T-cell (primary cell): ENCODE measurements around the gene WSB1. TPM values are rescaled to one million over a fixed set of nuclear protein-coding genes. Genes with fewer than 3 reads are reported as not detected.
A peak's percentile ranks its signal among the peaks of the same experiment; 100 is the strongest.

Experiments used
- ATAC-seq, 4 experiments: fragments of 200-7000 bp in 3 of 4; fragments of 150-1000 bp in 1 of 4; cut with Tn5 transposase; replicated peaks in 1 of 4; 1 replicate in 3 of 4; 2 replicates in 1 of 4; pipeline ENCODE4 v1.10.0; 2021; ENCODE audit warnings: moderate library complexity in 3 of 4, mild to moderate bottlenecking in 2 of 4, moderate number of reproducible peaks in 1 of 4
- CTCF ChIA-PET, 2 donors: fragments of 300-600 bp; sonication (Branson Sonifier 250); formaldehyde crosslinking; loops; one replicate each; lab custom pipeline; 2022; ENCODE audit warnings: antibody characterized with exemption in 2 of 2; lab: Charles Lee
- POLR2A ChIA-PET, 2 donors: fragments of 300-600 bp; sonication (Branson Sonifier 250); formaldehyde crosslinking; loops; one replicate each; lab custom pipeline; 2022; ENCODE audit warnings: antibody characterized with exemption in 2 of 2; lab: Charles Lee
- DNase-seq, 35 experiments: peaks; one replicate each; pipeline versions ENCODE4 v3.0.0 to v3.0.0-alpha.2; 2013 to 2023
- H3K27ac ChIP-seq: one replicate; pipeline ENCODE4 v1.5.1; 2013; ENCODE audit warnings: low read length
- H3K27me3 ChIP-seq, 2 experiments: replicated peaks in 1 of 2; 1 replicate in 1 of 2; 2 replicates in 1 of 2; pipeline versions ENCODE4 v1.6.1 to v1.7.0; 2013; ENCODE audit warnings: low read length in 1 of 2, mixed read lengths in 1 of 2; ENCODE audit not compliant: control insufficient read depth in 2 of 2, insufficient read depth in 2 of 2; ENCODE audit errors: extremely low read depth in 1 of 2
- H3K36me3 ChIP-seq, 2 donors: 1 replicate in 1 of 2; 2 replicates in 1 of 2; pipeline versions ENCODE4 v1.6.1 to v1.7.0; 2013; ENCODE audit warnings: low read length in 1 of 2; ENCODE audit not compliant: control insufficient read depth in 2 of 2, insufficient read depth in 1 of 2; ENCODE audit errors: extremely low read depth in 1 of 2
- H3K4me1 ChIP-seq, 2 experiments: 1 replicate in 1 of 2; 2 replicates in 1 of 2; pipeline versions ENCODE4 v1.6.1 to v1.7.0; 2013; ENCODE audit warnings: low read length in 2 of 2, mixed read lengths in 1 of 2; ENCODE audit not compliant: insufficient read depth in 2 of 2, control insufficient read depth in 1 of 2; ENCODE audit errors: extremely low read depth in 1 of 2
- H3K4me3 ChIP-seq, 2 donors: 1 replicate in 1 of 2; 2 replicates in 1 of 2; pipeline versions ENCODE4 v1.5.1 to v1.7.0; 2013; ENCODE audit warnings: mild to moderate bottlenecking in 2 of 2, low read length in 1 of 2, moderate library complexity in 1 of 2; ENCODE audit not compliant: control insufficient read depth in 1 of 2; ENCODE audit errors: extremely low read depth in 1 of 2
- H3K9me3 ChIP-seq: 2 replicates; pipeline ENCODE4 v1.7.0; 2013
- H3K27ac Mint-ChIP-seq, 2 donors: one replicate each; pipeline ENCODE4 v1.8.0; 2020 to 2021; ENCODE audit warnings: mild to moderate bottlenecking in 2 of 2, mixed read lengths in 2 of 2
- H3K27me3 Mint-ChIP-seq, 2 donors: one replicate each; pipeline ENCODE4 v1.8.0; 2021 to 2022; ENCODE audit warnings: mixed read lengths in 2 of 2
- H3K36me3 Mint-ChIP-seq: one replicate; pipeline ENCODE4 v1.8.0; 2021; ENCODE audit warnings: mixed read lengths
- H3K4me1 Mint-ChIP-seq, 3 donors: one replicate each; pipeline ENCODE4 v1.8.0; 2020 to 2022; ENCODE audit warnings: mixed read lengths in 3 of 3, mild to moderate bottlenecking in 1 of 3
- H3K4me3 Mint-ChIP-seq, 3 donors: one replicate each; pipeline ENCODE4 v1.8.0; 2020 to 2022; ENCODE audit warnings: mild to moderate bottlenecking in 3 of 3, mixed read lengths in 3 of 3, moderate library complexity in 3 of 3
- H3K9me3 Mint-ChIP-seq, 3 donors: one replicate each; pipeline ENCODE4 v1.8.0; 2020 to 2022; ENCODE audit warnings: mixed read lengths in 3 of 3
- WGBS: methylation state at CpG from one replicate; pipeline ENCODE4 v1.1.5; 2013; ENCODE audit warnings: missing lambda C conversion rate; ENCODE audit not compliant: insufficient coverage; 5-methylcytosine and 5-hydroxymethylcytosine counted together
- total RNA-seq, 35 experiments: library from RNA in 6 of 35; stranded (reverse) in 6 of 35; fragments of 120-200 nt in 1 of 35; gene quantifications; one replicate each; pipeline versions ENCODE4 v1.2.1 to v1.2.4 and lab custom pipeline; 2013 to 2026

WSB1 gene
- total RNA-seq (100 to 1,000 TPM; 103 to 142 (median 115) TPM), total RNA-seq (lab: John Stamatoyannopoulos, UW) (92.4 to 431 (median 182) reads per million in 29 experiments)
- total RNA-seq (2013), result 101 TPM

- under 1% methylated on average over 66 of the region's 66 CpGs for WGBS
- ChIA-PET CTCF (interaction anchor here in 1 of 2 donors (0.5 to 3.7 kb wide), 5 partner anchors 9 to 305 kb away, joined by 3 to 11 read pairs (median 6); no protein-coding TSS in a partner anchor), POLR2A (interaction anchor here (0.6 to 1.8 kb wide), 12 partner anchors 10 to 777 kb away, joined by 3 to 7 read pairs (median 4); no protein-coding TSS in a partner anchor)
- H3K4me1 Mint-ChIP-seq, result peaks cover 48 to 49% (median 48%) of the 10 kb centered on the region in 3 donors
- no peaks in the 10 kb centered on the region for H3K27me3 ChIP-seq
- DNase-seq (peak; percentile 80 to 96 (median 91)), ATAC-seq (peak; percentile 89 to 94 (median 92))
- peaks cover 8 to 30% of the 10 kb centered on the region in 2 experiments for H3K4me1 ChIP-seq
- no peaks in the 10 kb centered on the region for H3K9me3 ChIP-seq
- H3K36me3 ChIP-seq, result no peaks in the 10 kb centered on the region
- H3K4me3 ChIP-seq, result peak within 1 kb of the TSS; percentile 94 to 95
- H3K27ac Mint-ChIP-seq, result peak within 1 kb of the TSS; percentile 98 to 99
- H3K4me3 Mint-ChIP-seq, result peak within 1 kb of the TSS; percentile 98 to 100 (median 100)
- no peaks in the 10 kb centered on the region for H3K9me3 Mint-ChIP-seq
- no peaks in the 10 kb centered on the region for H3K27me3 Mint-ChIP-seq
- no peaks in the 10 kb centered on the region for H3K36me3 Mint-ChIP-seq
- H3K27ac ChIP-seq, result peak within 1 kb of the TSS; percentile 99
Measured at GRCh38 chr17:27293898-27294688, at the start of gene WSB1. Gene WSB1 (plus strand): TSS chr17:27294114. CDS start chr17:27294396, 282 bp downstream.

- peaks cover 7 to 13% of the 10 kb centered on the region in 2 donors for H3K27me3 Mint-ChIP-seq
- H3K27ac Mint-ChIP-seq, result no peak overlapping the region
- CTCF ChIA-PET, result interaction anchor here (0.6 to 2.3 kb wide), 2 partner anchors 8 to 176 kb away, joined by 3 to 7 read pairs; no protein-coding TSS in a partner anchor
- ATAC-seq (no peak), DNase-seq (peak in 1 of 35 experiments; percentile 26)
- Histone ChIP-seq H3K4me1 (no peaks in the 10 kb centered on the region), H3K9me3 (no peaks in the 10 kb centered on the region), H3K36me3 (no peaks in the 10 kb centered on the region), H3K27ac (no peak overlapping the region), H3K4me3 (no peak overlapping the region), H3K27me3 (peaks cover 0 to 17% of the 10 kb centered on the region in 2 experiments)
- POLR2A ChIA-PET, result no interaction called here
- peaks cover 0 to 4% (median 3%) of the 10 kb centered on the region in 3 donors for H3K4me1 Mint-ChIP-seq
- WGBS, result 100% methylated on average over 6 of the region's 16 CpGs
- H3K4me3 Mint-ChIP-seq, result no peak overlapping the region
- H3K9me3 Mint-ChIP-seq, result no peaks in the 10 kb centered on the region
- H3K36me3 Mint-ChIP-seq, result no peaks in the 10 kb centered on the region
Measured at GRCh38 chr17:27244491-27245223, 49.3 kb upstream of the WSB1 start.

GRCh38 chr17:27245230-27245696 is 48.7 kb upstream of the WSB1 start:
- H3K4me3 Mint-ChIP-seq, result no peak overlapping the region
- ATAC-seq (peak; percentile 54 to 75 (median 72)), DNase-seq (peak in 28 of 35 experiments; percentile 2 to 53 (median 16))
- POLR2A ChIA-PET, result no interaction called here
- no peaks in the 10 kb centered on the region for H3K9me3 ChIP-seq
- no peaks in the 10 kb centered on the region for H3K9me3 Mint-ChIP-seq
- peaks cover 0 to 19% of the 10 kb centered on the region in 2 experiments for H3K27me3 ChIP-seq
- 24% methylated on average over 2 of the region's 7 CpGs for WGBS
- CTCF ChIA-PET, result interaction anchor here (0.7 to 2.3 kb wide), 5 partner anchors 8 to 715 kb away, joined by 3 to 7 read pairs (median 5); no protein-coding TSS in a partner anchor
- H3K36me3 Mint-ChIP-seq, result no peaks in the 10 kb centered on the region
- H3K27ac Mint-ChIP-seq, result no peak overlapping the region
- no peak overlapping the region for H3K27ac ChIP-seq
- H3K4me1 Mint-ChIP-seq, result peaks cover 0 to 4% (median 3%) of the 10 kb centered on the region in 3 donors
- no peak overlapping the region for H3K4me3 ChIP-seq
- no peaks in the 10 kb centered on the region for H3K4me1 ChIP-seq
- no peaks in the 10 kb centered on the region for H3K36me3 ChIP-seq
- peaks cover 7 to 17% of the 10 kb centered on the region in 2 donors for H3K27me3 Mint-ChIP-seq

GRCh38 chr17:27246537-27246936 is 47.4 kb upstream of the WSB1 start:
- no peak overlapping the region for H3K4me3 ChIP-seq
- no peak for ATAC-seq
- peaks cover 0 to 19% of the 10 kb centered on the region in 2 experiments for H3K27me3 ChIP-seq
- no peak for DNase-seq
- H3K4me1 Mint-ChIP-seq, result peaks cover 0 to 4% (median 3%) of the 10 kb centered on the region in 3 donors
- ChIA-PET CTCF (interaction anchor here (0.6 to 2.3 kb wide), 2 partner anchors 10 to 44 kb away, joined by 3 to 7 read pairs; no protein-coding TSS in a partner anchor), POLR2A (no interaction called here)
- no peak overlapping the region for H3K27ac Mint-ChIP-seq
- H3K9me3 Mint-ChIP-seq, result no peaks in the 10 kb centered on the region
- no peaks in the 10 kb centered on the region for H3K9me3 ChIP-seq
- H3K36me3 ChIP-seq, result no peaks in the 10 kb centered on the region
- H3K4me3 Mint-ChIP-seq, result no peak overlapping the region
- no peaks in the 10 kb centered on the region for H3K36me3 Mint-ChIP-seq
- H3K27me3 Mint-ChIP-seq, result peaks cover 12 to 21% of the 10 kb centered on the region in 2 donors
- no peaks in the 10 kb centered on the region for H3K4me1 ChIP-seq
- no peak overlapping the region for H3K27ac ChIP-seq

- no peak overlapping the region for H3K4me3 ChIP-seq
- H3K4me1 ChIP-seq, result no peaks in the 10 kb centered on the region
- H3K9me3 ChIP-seq, result no peaks in the 10 kb centered on the region
- ChIA-PET POLR2A (no interaction called here), CTCF (interaction anchor here (0.6 to 2.3 kb wide), 2 partner anchors 11 to 43 kb away, joined by 3 to 7 read pairs; no protein-coding TSS in a partner anchor)
- peaks cover 17 to 24% of the 10 kb centered on the region in 2 donors for H3K27me3 Mint-ChIP-seq
- no peak overlapping the region for H3K4me3 Mint-ChIP-seq
- H3K36me3 ChIP-seq, result no peaks in the 10 kb centered on the region
- no peak overlapping the region for H3K27ac ChIP-seq
- no peak overlapping the region for H3K27ac Mint-ChIP-seq
- 68% methylated on average over 3 of the region's 7 CpGs for WGBS
- peaks cover 0 to 4% (median 3%) of the 10 kb centered on the region in 3 donors for H3K4me1 Mint-ChIP-seq
- ATAC-seq (no peak), DNase-seq (no peak)
- H3K36me3 Mint-ChIP-seq, result no peaks in the 10 kb centered on the region
- H3K9me3 Mint-ChIP-seq, result no peaks in the 10 kb centered on the region
- peaks cover 0 to 19% of the 10 kb centered on the region in 2 experiments for H3K27me3 ChIP-seq
Measured at GRCh38 chr17:27247071-27247957, 46.6 kb upstream of the WSB1 start.
